ENCODE results near the gene ADGB. TPM values are rescaled to one million over a fixed set of nuclear protein-coding genes. Genes with fewer than 3 reads are reported as not detected.

The ADGB gene
- total and polyA plus RNA-seq, 2 donors: 0.18 to 0.24 TPM

DNA sequence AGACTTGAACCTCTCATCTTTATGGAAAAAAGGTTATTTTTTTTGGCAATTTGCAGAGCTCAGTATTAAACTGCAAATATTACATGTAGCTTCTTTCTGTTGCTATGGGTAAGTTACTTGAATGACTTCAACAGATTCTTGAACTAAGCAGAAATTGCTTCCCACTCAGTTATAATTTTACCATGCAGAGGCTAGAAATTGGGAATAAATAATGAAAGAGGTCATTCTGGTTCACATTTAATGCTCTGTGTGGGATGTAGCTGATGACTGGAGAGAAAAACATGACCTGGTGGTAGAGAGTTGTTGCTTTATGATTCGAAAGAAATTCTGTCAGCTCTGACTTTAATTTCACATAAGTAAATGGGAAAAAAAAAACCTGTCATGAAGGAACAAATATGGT, 16.8 kb upstream of the ADGB start:
- H3K27me3 ChIP-seq (ENCODE audit: control insufficient read depth in 2 of 2, insufficient read depth in 1 of 2, low read length in 1 of 2): no peaks in the 10 kb centered on the region
- no peaks in the 10 kb centered on the region for H3K4me1 ChIP-seq (ENCODE audit: control insufficient read depth in 2 of 2, insufficient read depth in 2 of 2, low read length in 2 of 2)
- H3K4me3 ChIP-seq (ENCODE audit: low read length in 2 of 2): no peak overlapping the region
- no peak overlapping the region for H3K27ac ChIP-seq (ENCODE audit: low read depth in 1 of 2, low read length in 1 of 2)
- H3K36me3 ChIP-seq (ENCODE audit: control insufficient read depth in 2 of 2, insufficient read depth in 2 of 2, low read length in 1 of 2): no peaks in the 10 kb centered on the region
- DNase-seq (ENCODE audit: low read depth in 6 of 9, low spot score in 9 of 9): no peak
- WGBS: 98% methylated on average over 1 of the region's 1 CpG
- H3K9me3 ChIP-seq (ENCODE audit: control insufficient read depth in 2 of 2, insufficient read depth in 1 of 2, low read length in 1 of 2): no peaks in the 10 kb centered on the region

DNA sequence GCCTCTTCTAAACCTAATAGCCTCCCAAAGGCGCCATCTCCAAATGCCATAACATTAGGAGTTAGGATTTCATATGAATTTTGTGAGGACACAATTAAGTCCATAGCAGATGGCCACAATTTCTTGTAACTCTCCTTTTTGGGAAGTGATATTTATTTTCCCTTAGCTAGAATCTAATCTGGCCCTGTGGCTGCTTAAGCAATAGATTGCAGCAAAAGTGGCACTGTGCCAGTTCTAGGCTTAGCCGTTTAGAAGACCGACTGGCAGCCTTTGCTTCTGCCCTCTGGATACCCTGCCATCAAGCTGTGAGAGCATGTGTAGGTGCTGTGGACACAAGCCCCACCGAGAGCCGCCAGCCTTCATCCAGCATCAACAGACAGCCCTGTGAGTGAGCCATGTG, 15.9 kb upstream of the ADGB start:
- WGBS: 91% methylated on average over 5 of the region's 5 CpGs
- Histone ChIP-seq H3K4me3 (ENCODE audit: low read length in 2 of 2) (no peak overlapping the region), H3K27me3 (ENCODE audit: control insufficient read depth in 2 of 2, insufficient read depth in 1 of 2, low read length in 1 of 2) (no peaks in the 10 kb centered on the region), H3K27ac (ENCODE audit: low read depth in 1 of 2, low read length in 1 of 2) (no peak overlapping the region), H3K9me3 (ENCODE audit: control insufficient read depth in 2 of 2, insufficient read depth in 1 of 2, low read length in 1 of 2) (no peaks in the 10 kb centered on the region), H3K36me3 (ENCODE audit: control insufficient read depth in 2 of 2, insufficient read depth in 2 of 2, low read length in 1 of 2) (no peaks in the 10 kb centered on the region), H3K4me1 (ENCODE audit: control insufficient read depth in 2 of 2, insufficient read depth in 2 of 2, low read length in 2 of 2) (no peaks in the 10 kb centered on the region)
- no peak for DNase-seq (ENCODE audit: low read depth in 6 of 9, low spot score in 9 of 9)

DNA sequence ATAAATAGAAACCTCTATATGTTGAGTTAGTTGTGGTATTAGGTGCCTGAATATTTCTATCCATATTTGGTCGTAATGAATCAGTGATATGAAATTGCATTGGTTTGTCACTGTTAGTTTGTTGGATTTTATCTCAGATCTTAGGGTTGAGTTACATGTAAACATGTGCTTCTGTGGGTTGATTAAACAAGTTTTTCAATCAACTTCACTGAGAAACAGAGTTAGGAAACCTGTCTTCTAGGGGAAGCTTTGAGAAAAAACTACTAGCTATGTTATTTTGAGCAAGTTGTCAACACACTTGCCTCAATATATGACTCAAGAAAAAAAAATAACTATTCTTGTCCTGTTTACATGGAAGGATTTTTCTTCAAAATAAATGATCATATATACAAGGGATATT, 14.8 kb upstream of the ADGB start:
- Histone ChIP-seq H3K4me1 (ENCODE audit: control insufficient read depth in 2 of 2, insufficient read depth in 2 of 2, low read length in 2 of 2) (no peaks in the 10 kb centered on the region), H3K27ac (ENCODE audit: low read depth in 1 of 2, low read length in 1 of 2) (no peak overlapping the region), H3K9me3 (ENCODE audit: control insufficient read depth in 2 of 2, insufficient read depth in 1 of 2, low read length in 1 of 2) (no peaks in the 10 kb centered on the region), H3K4me3 (ENCODE audit: low read length in 2 of 2) (no peak overlapping the region), H3K27me3 (ENCODE audit: control insufficient read depth in 2 of 2, insufficient read depth in 1 of 2, low read length in 1 of 2) (no peaks in the 10 kb centered on the region), H3K36me3 (ENCODE audit: control insufficient read depth in 2 of 2, insufficient read depth in 2 of 2, low read length in 1 of 2) (no peaks in the 10 kb centered on the region)
- no peak for DNase-seq (ENCODE audit: low read depth in 6 of 9, low spot score in 9 of 9)
- 80% methylated on average over 1 of the region's 1 CpG for WGBS

DNA sequence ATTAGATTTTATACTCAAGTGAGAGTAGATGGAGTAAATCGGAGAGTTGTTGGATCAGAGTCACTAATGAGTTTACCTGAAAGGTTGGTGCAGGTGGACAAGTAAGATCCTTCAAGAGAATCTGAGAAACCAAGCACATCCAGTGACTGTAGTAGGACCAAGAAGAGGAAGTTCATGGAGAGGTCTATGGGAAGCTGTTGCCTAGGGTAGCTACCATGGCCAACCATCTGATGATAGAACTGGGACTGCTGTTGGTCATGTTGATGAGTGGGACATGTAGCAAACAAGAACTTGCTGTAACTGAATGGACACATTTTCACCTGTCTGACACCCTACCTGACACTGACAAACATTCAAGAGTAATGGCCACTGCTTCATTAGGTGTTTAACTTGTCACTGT, 11.3 kb upstream of the ADGB start:
- H3K36me3 ChIP-seq (ENCODE audit: control insufficient read depth in 2 of 2, insufficient read depth in 2 of 2, low read length in 1 of 2): no peaks in the 10 kb centered on the region
- WGBS: 0% methylated on average over 1 of the region's 1 CpG

DNA sequence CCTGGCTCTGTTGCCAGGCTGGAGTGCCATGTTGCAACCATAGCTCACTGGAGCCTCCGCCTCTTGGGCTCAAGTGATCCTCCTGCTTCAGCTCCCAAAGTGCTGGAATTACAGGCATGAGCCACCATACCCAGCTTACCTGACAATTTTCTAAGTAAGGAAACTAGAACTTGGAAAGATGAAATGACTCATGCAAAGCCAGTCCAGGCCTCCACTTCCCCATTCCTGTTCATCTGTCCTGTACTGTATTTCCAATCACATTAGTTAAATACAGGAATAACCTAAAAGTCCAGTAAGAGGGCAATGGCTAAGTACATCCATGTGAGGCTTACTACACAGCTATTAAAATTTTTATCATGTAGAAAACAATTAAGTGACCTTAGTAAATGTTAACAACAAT, 8.3 kb upstream of the ADGB start:
- no peaks in the 10 kb centered on the region for H3K36me3 ChIP-seq (ENCODE audit: control insufficient read depth in 2 of 2, insufficient read depth in 2 of 2, low read length in 1 of 2)
- no peak overlapping the region for H3K4me3 ChIP-seq (ENCODE audit: low read length in 2 of 2)
- no peak for DNase-seq (ENCODE audit: low read depth in 6 of 9, low spot score in 9 of 9)
- H3K9me3 ChIP-seq (ENCODE audit: control insufficient read depth in 2 of 2, insufficient read depth in 1 of 2, low read length in 1 of 2): no peaks in the 10 kb centered on the region
- 96% methylated on average over 1 of the region's 1 CpG for WGBS
- H3K27ac ChIP-seq (ENCODE audit: low read depth in 1 of 2, low read length in 1 of 2): no peak overlapping the region
- H3K27me3 ChIP-seq (ENCODE audit: control insufficient read depth in 2 of 2, insufficient read depth in 1 of 2, low read length in 1 of 2): no peaks in the 10 kb centered on the region
- no peaks in the 10 kb centered on the region for H3K4me1 ChIP-seq (ENCODE audit: control insufficient read depth in 2 of 2, insufficient read depth in 2 of 2, low read length in 2 of 2)

More for the DNA sequence above, 11.3 kb upstream of the ADGB start:
- no peaks in the 10 kb centered on the region for H3K27me3 ChIP-seq (ENCODE audit: control insufficient read depth in 2 of 2, insufficient read depth in 1 of 2, low read length in 1 of 2)
- no peaks in the 10 kb centered on the region for H3K4me1 ChIP-seq (ENCODE audit: control insufficient read depth in 2 of 2, insufficient read depth in 2 of 2, low read length in 2 of 2)
- DNase-seq (ENCODE audit: low read depth in 6 of 9, low spot score in 9 of 9): no peak
- no peaks in the 10 kb centered on the region for H3K9me3 ChIP-seq (ENCODE audit: control insufficient read depth in 2 of 2, insufficient read depth in 1 of 2, low read length in 1 of 2)
- no peak overlapping the region for H3K4me3 ChIP-seq (ENCODE audit: low read length in 2 of 2)
- H3K27ac ChIP-seq (ENCODE audit: low read depth in 1 of 2, low read length in 1 of 2): no peak overlapping the region

DNA sequence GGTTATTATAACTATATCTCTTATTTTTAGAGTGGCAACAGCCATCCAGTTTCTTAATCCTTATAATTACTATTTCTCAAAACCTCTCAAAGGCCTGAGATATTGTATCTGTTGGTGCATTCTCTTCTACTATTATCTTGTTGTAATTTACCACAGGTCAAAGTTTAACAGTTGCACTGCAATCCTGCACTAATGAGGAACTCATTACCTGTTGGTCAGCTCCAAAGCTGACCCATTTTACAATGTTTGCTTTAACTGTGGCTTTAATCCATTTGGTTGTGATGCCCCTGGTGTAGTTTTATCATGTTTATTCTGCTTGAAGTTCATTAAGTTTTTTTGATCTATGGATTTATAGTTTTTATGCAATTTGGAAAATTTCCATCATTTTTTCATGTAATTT, 6.3 kb upstream of the ADGB start:
- no peak for DNase-seq (ENCODE audit: low read depth in 6 of 9, low spot score in 9 of 9)
- H3K27ac ChIP-seq (ENCODE audit: low read depth in 1 of 2, low read length in 1 of 2): no peak overlapping the region
- H3K4me1 ChIP-seq (ENCODE audit: control insufficient read depth in 2 of 2, insufficient read depth in 2 of 2, low read length in 2 of 2): no peaks in the 10 kb centered on the region
- no peaks in the 10 kb centered on the region for H3K9me3 ChIP-seq (ENCODE audit: control insufficient read depth in 2 of 2, insufficient read depth in 1 of 2, low read length in 1 of 2)
- H3K27me3 ChIP-seq (ENCODE audit: control insufficient read depth in 2 of 2, insufficient read depth in 1 of 2, low read length in 1 of 2): no peaks in the 10 kb centered on the region
- no peaks in the 10 kb centered on the region for H3K36me3 ChIP-seq (ENCODE audit: control insufficient read depth in 2 of 2, insufficient read depth in 2 of 2, low read length in 1 of 2)
- H3K4me3 ChIP-seq (ENCODE audit: low read length in 2 of 2): no peak overlapping the region

DNA sequence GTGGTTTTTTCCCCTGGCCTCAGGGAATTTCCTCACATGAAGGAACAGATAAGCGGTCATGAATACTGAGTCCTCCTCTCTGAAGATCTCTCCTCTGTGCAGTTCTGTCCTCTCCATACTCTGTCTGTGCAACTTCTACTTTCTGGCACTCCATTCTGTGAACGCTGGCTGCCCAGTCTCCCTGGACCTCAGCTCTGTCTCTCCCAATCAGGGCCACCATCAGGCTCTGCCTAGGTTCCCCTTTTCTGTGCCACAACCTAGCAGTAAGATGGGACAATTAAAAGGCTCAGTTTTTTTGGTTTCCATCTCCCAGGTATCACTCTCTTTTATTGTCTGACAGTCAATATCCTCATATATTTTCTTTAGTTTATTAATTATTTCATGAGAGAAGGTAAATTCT, 4.8 kb upstream of the ADGB start:
- Histone ChIP-seq H3K27me3 (ENCODE audit: control insufficient read depth in 2 of 2, insufficient read depth in 1 of 2, low read length in 1 of 2) (no peaks in the 10 kb centered on the region), H3K36me3 (ENCODE audit: control insufficient read depth in 2 of 2, insufficient read depth in 2 of 2, low read length in 1 of 2) (no peaks in the 10 kb centered on the region), H3K4me3 (ENCODE audit: low read length in 2 of 2) (no peak overlapping the region), H3K9me3 (ENCODE audit: control insufficient read depth in 2 of 2, insufficient read depth in 1 of 2, low read length in 1 of 2) (no peaks in the 10 kb centered on the region), H3K4me1 (ENCODE audit: control insufficient read depth in 2 of 2, insufficient read depth in 2 of 2, low read length in 2 of 2) (peaks cover 0 to 1% of the 10 kb centered on the region in 2 donors), H3K27ac (ENCODE audit: low read depth in 1 of 2, low read length in 1 of 2) (no peak overlapping the region)
- 61% methylated on average over 2 of the region's 2 CpGs for WGBS
- DNase-seq (ENCODE audit: low read depth in 6 of 9, low spot score in 9 of 9): no peak

DNA sequence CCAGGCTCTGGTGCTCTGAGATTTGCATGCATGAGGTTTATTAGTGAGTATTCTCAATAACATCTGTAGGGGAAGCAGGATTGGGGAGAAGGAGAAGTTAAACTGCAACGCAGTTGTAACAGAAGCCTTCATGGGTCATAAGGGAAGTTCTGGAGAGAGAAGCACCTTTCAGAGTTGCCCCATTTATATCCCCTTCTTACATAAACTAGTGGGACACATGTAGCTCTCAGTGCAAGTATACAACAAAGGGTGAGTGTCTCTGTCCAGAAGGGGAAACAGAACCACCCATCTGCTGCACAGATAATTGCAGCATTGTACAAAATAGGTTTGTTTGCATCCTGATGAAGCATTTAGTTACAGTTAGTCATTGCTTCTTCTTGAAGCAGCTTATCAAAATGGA, 4.3 kb upstream of the ADGB start:
- Histone ChIP-seq H3K27ac (ENCODE audit: low read depth in 1 of 2, low read length in 1 of 2) (no peak overlapping the region), H3K4me1 (ENCODE audit: control insufficient read depth in 2 of 2, insufficient read depth in 2 of 2, low read length in 2 of 2) (peaks cover 0 to 4% of the 10 kb centered on the region in 2 donors)

DNA sequence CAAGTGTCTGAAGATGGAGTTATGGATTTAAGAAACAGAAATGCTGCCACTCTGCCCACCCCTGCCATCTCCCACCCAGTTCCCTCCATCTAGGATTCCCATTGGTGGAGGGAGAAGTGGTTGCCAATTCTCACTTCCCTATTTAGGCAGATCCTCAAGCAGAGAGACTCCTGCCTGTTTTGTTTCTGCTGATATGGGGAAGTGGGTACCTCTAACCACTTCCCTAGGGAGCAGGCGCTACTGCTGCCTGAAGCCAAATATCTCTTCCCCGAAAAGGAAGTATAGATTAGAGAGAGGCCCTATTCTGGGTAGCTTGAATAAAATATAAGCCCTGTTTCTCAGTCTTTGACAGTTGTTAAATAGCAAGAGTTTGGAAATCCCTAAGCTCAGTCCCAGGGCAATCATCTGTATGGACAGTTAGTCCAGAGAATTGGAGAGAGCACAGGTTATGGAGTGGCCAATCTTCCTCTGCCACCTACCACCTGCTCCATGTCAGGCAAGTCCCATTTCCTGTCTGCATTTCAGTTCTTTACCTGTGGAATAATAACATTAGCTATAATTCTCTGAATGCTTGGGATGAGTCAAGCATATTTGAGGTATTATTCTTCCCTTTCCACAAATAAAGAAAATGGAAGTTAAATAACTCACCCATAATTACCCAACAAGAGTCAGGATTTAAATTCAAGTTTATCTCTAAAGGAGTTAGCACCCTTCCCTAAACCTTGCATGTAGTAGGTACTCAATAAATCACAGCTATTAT, 2.6 kb upstream of the ADGB start:
- 23% methylated on average over 2 of the region's 2 CpGs for WGBS
- H3K9me3 ChIP-seq (ENCODE audit: control insufficient read depth in 2 of 2, insufficient read depth in 1 of 2, low read length in 1 of 2): no peaks in the 10 kb centered on the region
- no peak overlapping the region for H3K4me3 ChIP-seq (ENCODE audit: low read length in 2 of 2)
- H3K27me3 ChIP-seq (ENCODE audit: control insufficient read depth in 2 of 2, insufficient read depth in 1 of 2, low read length in 1 of 2): no peaks in the 10 kb centered on the region
- no peak overlapping the region for H3K27ac ChIP-seq (ENCODE audit: low read depth in 1 of 2, low read length in 1 of 2)
- no peaks in the 10 kb centered on the region for H3K36me3 ChIP-seq (ENCODE audit: control insufficient read depth in 2 of 2, insufficient read depth in 2 of 2, low read length in 1 of 2)
- H3K4me1 ChIP-seq (ENCODE audit: control insufficient read depth in 2 of 2, insufficient read depth in 2 of 2, low read length in 2 of 2): peaks cover 0 to 4% of the 10 kb centered on the region in 2 donors
- peak in 1 of 9 donors; percentile 16 for DNase-seq (ENCODE audit: low read depth in 6 of 9, low spot score in 9 of 9)

More for the DNA sequence above, 4.3 kb upstream of the ADGB start:
- no peak overlapping the region for H3K4me3 ChIP-seq (ENCODE audit: low read length in 2 of 2)
- peak in 1 of 9 donors; percentile 11 for DNase-seq (ENCODE audit: low read depth in 6 of 9, low spot score in 9 of 9)
- H3K36me3 ChIP-seq (ENCODE audit: control insufficient read depth in 2 of 2, insufficient read depth in 2 of 2, low read length in 1 of 2): no peaks in the 10 kb centered on the region
- whole genome bisulfite sequencing: 68% methylated on average over 1 of the region's 1 CpG
- H3K27me3 ChIP-seq (ENCODE audit: control insufficient read depth in 2 of 2, insufficient read depth in 1 of 2, low read length in 1 of 2): no peaks in the 10 kb centered on the region
- no peaks in the 10 kb centered on the region for H3K9me3 ChIP-seq (ENCODE audit: control insufficient read depth in 2 of 2, insufficient read depth in 1 of 2, low read length in 1 of 2)

Measured in thymus (tissue), 11 donors.